A673 (cell line): ENCODE results near the gene ACTL7A.

ENCODE experiments used
- EZH2 ChIP-seq: fragments of 200-600 bp; sonication (generic); IDR thresholded peaks from 2 replicates; pipeline ENCODE4 v1.6.1; 2017; ENCODE audit warnings: borderline replicate concordance, low read depth, mild to moderate bottlenecking, mixed read lengths, antibody characterized with exemption, low read length; ENCODE audit not compliant: poor library complexity, severe bottlenecking
- TF ChIP-seq, protein P1 (sequence below): fragments of 300-800, 200-600 bp; sonication (generic); conservative IDR thresholded peaks from 2 replicates; pipeline ENCODE4 v1.5.1; 2017; ENCODE audit warnings: low read depth, mild to moderate bottlenecking, antibody characterized with exemption, low read length, moderate library complexity, mixed read lengths

DNA sequence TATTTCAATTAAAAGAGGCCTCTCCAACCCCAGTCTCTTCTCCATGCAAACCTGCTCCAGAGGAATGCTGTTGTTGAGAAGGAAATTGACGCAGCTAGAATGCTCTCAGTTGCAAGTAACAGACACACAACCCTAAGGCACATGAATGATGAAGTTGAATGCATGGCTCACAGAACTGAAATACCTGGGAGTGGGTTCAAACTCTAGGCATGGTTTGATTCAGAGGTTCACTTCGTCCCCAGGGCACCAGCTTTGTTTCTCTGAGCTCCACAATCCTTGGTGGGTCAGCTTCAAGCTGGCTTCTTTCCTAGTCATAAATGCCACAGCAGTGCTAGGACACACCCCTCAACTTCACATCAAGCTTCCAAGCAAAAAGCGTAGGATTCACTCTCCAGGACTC lies 10.9 kb upstream of the ACTL7A start:
- TF ChIP-seq, protein P1, sequence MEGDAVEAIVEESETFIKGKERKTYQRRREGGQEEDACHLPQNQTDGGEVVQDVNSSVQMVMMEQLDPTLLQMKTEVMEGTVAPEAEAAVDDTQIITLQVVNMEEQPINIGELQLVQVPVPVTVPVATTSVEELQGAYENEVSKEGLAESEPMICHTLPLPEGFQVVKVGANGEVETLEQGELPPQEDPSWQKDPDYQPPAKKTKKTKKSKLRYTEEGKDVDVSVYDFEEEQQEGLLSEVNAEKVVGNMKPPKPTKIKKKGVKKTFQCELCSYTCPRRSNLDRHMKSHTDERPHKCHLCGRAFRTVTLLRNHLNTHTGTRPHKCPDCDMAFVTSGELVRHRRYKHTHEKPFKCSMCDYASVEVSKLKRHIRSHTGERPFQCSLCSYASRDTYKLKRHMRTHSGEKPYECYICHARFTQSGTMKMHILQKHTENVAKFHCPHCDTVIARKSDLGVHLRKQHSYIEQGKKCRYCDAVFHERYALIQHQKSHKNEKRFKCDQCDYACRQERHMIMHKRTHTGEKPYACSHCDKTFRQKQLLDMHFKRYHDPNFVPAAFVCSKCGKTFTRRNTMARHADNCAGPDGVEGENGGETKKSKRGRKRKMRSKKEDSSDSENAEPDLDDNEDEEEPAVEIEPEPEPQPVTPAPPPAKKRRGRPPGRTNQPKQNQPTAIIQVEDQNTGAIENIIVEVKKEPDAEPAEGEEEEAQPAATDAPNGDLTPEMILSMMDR: no peak
- no peak for TF ChIP-seq EZH2
